Measurements from ENCODE around the gene SAA1.

The SAA1 gene

GRCh38 chr11:18288911-18289310, 22.8 kb downstream of the SAA1 start:
- POLR2A ChIA-PET = no interaction called here
- CTCF ChIA-PET = interaction anchor here (1.2 to 1.3 kb wide), 2 partner anchors 37 to 45 kb away, joined by 3 read pairs; no protein-coding TSS in a partner anchor
- TF ChIP-seq, protein P1, sequence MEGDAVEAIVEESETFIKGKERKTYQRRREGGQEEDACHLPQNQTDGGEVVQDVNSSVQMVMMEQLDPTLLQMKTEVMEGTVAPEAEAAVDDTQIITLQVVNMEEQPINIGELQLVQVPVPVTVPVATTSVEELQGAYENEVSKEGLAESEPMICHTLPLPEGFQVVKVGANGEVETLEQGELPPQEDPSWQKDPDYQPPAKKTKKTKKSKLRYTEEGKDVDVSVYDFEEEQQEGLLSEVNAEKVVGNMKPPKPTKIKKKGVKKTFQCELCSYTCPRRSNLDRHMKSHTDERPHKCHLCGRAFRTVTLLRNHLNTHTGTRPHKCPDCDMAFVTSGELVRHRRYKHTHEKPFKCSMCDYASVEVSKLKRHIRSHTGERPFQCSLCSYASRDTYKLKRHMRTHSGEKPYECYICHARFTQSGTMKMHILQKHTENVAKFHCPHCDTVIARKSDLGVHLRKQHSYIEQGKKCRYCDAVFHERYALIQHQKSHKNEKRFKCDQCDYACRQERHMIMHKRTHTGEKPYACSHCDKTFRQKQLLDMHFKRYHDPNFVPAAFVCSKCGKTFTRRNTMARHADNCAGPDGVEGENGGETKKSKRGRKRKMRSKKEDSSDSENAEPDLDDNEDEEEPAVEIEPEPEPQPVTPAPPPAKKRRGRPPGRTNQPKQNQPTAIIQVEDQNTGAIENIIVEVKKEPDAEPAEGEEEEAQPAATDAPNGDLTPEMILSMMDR (IDR thresholded peaks at IDR 0.05; ENCODE audit: control extremely low read depth, extremely low read depth, low read depth, missing control alignments) = no peak
- DNase-seq (ENCODE audit: extremely low spot score) = no peak

GRCh38 chr11:18294862-18295261, 28.8 kb downstream of the SAA1 start:
- DNase-seq (ENCODE audit: extremely low spot score) = no peak
- ChIA-PET CTCF (interaction anchor here (0.7 to 1.5 kb wide), 6 partner anchors 9 to 193 kb away, joined by 3 to 4 read pairs (median 4); no protein-coding TSS in a partner anchor), POLR2A (no interaction called here)
- TF ChIP-seq, protein P1 (IDR thresholded peaks at IDR 0.05; ENCODE audit: control extremely low read depth, extremely low read depth, low read depth, missing control alignments) = no peak

- CTCF ChIA-PET = interaction anchor here (0.7 to 1.5 kb wide), 8 partner anchors 9 to 193 kb away, joined by 3 to 4 read pairs (median 3); no protein-coding TSS in a partner anchor
- no peak for DNase-seq (ENCODE audit: extremely low spot score)
- POLR2A ChIA-PET = no interaction called here
- TF ChIP-seq, protein P1 (IDR thresholded peaks at IDR 0.05; ENCODE audit: control extremely low read depth, extremely low read depth, low read depth, missing control alignments) = no peak
These were observed 29.3 kb downstream of the SAA1 start for GRCh38 chr11:18295316-18295715.

DNA sequence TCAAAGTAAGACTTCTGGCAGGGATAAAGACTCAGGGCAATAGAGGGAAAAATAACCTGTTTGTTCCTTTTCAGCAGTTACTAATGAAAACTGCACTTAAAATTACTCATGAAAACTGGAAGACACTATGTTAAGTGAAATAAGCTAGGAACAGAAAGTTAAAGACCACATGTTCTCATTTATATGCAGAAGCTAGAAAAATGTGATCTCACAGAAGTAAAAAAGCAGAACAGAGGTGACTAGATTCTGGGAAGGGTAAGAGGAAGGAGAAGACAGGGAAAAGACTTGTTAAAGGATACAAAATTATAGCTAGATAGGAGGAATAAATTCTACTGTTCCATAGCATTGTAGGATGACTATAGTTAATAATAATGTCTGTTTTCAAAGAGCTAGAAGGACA, 33.7 kb downstream of the SAA1 start:
- TF ChIP-seq, protein P1 (IDR thresholded peaks at IDR 0.05; ENCODE audit: control extremely low read depth, extremely low read depth, low read depth, missing control alignments) = no peak
- no peak for DNase-seq (ENCODE audit: extremely low spot score)
- ChIA-PET POLR2A (no interaction called here), CTCF (interaction anchor here (1.1 to 1.5 kb wide), 3 partner anchors 12 to 185 kb away, joined by 3 read pairs; no protein-coding TSS in a partner anchor)

GRCh38 chr11:18304745-18305144, 38.7 kb downstream of the SAA1 start:
- CTCF ChIA-PET = interaction anchor here (1.4 to 2.6 kb wide), 2 partner anchors 10 kb away, joined by 4 to 11 read pairs; no protein-coding TSS in a partner anchor
- POLR2A ChIA-PET = no interaction called here
- DNase-seq (ENCODE audit: extremely low spot score) = no peak
- TF ChIP-seq, protein P1 (IDR thresholded peaks at IDR 0.05; ENCODE audit: control extremely low read depth, extremely low read depth, low read depth, missing control alignments) = no peak

DNA sequence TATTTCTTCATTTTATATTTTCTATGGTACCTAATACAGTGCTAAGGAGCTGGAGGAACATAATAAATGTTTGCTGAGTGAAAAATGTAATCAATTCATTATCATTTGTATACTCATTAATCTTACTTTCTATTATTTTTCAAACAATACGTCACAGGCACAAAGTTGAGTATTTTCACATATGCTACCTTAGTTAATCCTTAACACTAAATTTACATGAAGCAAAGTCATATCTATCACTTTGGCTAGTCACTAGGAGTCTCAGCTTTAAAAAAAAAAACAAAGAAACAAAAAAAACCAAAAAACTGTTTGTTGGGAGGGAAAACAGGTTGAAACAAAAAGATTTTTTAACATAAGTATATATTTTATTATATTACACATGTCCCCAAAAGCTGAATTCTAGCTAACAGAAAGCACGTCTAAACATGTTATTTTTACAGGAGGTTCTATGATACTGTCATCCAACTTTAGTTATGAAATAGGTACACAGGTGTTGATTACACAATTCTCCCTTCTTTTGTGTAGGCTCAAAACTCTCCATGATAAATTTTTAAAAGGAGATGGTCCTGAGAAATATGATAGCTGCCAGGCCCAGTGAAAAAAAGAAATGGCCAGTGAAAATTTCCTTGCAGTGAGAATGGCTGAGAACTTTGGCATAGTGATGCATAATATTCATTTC, 41.5 kb downstream of the SAA1 start:
- ChIA-PET CTCF (interaction anchor here (0.8 to 2.2 kb wide), 3 partner anchors 10 to 299 kb away, joined by 3 to 7 read pairs (median 5); no protein-coding TSS in a partner anchor), POLR2A (no interaction called here)
- TF ChIP-seq, protein P1 (IDR thresholded peaks at IDR 0.05; ENCODE audit: control extremely low read depth, extremely low read depth, low read depth, missing control alignments) = no peak
- DNase-seq (ENCODE audit: extremely low spot score) = no peak
